BJ (cell line): ENCODE measurements around the gene FERMT1. TPM values are rescaled to one million over a fixed set of nuclear protein-coding genes. Genes with fewer than 3 reads are reported as not detected.

Experiments used
- CTCF ChIA-PET: fragments of 350-600 bp; formaldehyde crosslinking; extraction: SDS; loops from one replicate; lab custom pipeline; 2021; ENCODE audit warnings: antibody characterized with exemption, inconsistent platforms; lab: Yijun Ruan, JAX
- POLR2A ChIA-PET: fragments of 300-600 bp; sonication (Branson Sonifier 250); formaldehyde crosslinking; extraction: SDS; loops from one replicate; lab custom pipeline; 2021; ENCODE audit warnings: antibody characterized with exemption; lab: Charles Lee
- DNase-seq: peaks from one replicate; pipeline ENCODE4 v3.0.0-alpha.2; 2011; ENCODE audit warnings: low read depth
- H3K27me3 ChIP-seq: 2 replicates; pipeline ENCODE4 v1.6.0; 2011; ENCODE audit warnings: low read length; ENCODE audit not compliant: control insufficient read depth, insufficient read depth
- H3K36me3 ChIP-seq: 2 replicates; pipeline ENCODE4 v1.5.1; 2011; ENCODE audit warnings: low read length; ENCODE audit not compliant: control insufficient read depth, insufficient read depth
- H3K4me3 ChIP-seq: 2 replicates; pipeline ENCODE4 v1.5.1; 2011; ENCODE audit warnings: low read depth, mild to moderate bottlenecking, control low read depth, low read length
- CTCF ChIP-seq: IDR thresholded peaks from 2 replicates; pipeline ENCODE4 v1.5.1; 2011; ENCODE audit warnings: low read depth, mild to moderate bottlenecking, control low read depth, inconsistent platforms, low read length, moderate library complexity; ENCODE audit not compliant: insufficient read depth
- polyA plus RNA-seq: library from polyadenylated mRNA; depleted of rRNA; stranded (reverse); fragments of >200 nt; gene quantifications from 2 replicates; pipeline ENCODE4 v1.2.3, GENCODE V29; 2011

Gene FERMT1
- polyA plus RNA-seq, 1 experiment, result 1.1 TPM

- CTCF ChIA-PET, result no interaction called here
- POLR2A ChIA-PET, result no interaction called here
- TF ChIP-seq CTCF, result no peak
- no peak overlapping the region for H3K4me3 ChIP-seq
- DNase-seq, result no peak
- H3K27me3 ChIP-seq, result no peaks in the 10 kb centered on the region
- peaks cover 14% of the 10 kb centered on the region for H3K36me3 ChIP-seq
These were observed 78.7 kb downstream of the FERMT1 start for GRCh38 chr20:6044115-6044514.

- peaks cover 16% of the 10 kb centered on the region for H3K36me3 ChIP-seq
- H3K27me3 ChIP-seq, result no peaks in the 10 kb centered on the region
- ChIA-PET POLR2A (no interaction called here), CTCF (no interaction called here)
- H3K4me3 ChIP-seq, result no peak overlapping the region
- no peak for DNase-seq
- TF ChIP-seq CTCF, result no peak
These were observed 81.0 kb downstream of the FERMT1 start for GRCh38 chr20:6041808-6042265.

- ChIA-PET POLR2A (no interaction called here), CTCF (no interaction called here)
- Histone ChIP-seq H3K4me3 (no peak overlapping the region), H3K36me3 (peaks cover 17% of the 10 kb centered on the region), H3K27me3 (no peaks in the 10 kb centered on the region)
- TF ChIP-seq CTCF, result no peak
- DNase-seq, result no peak
These were observed 81.6 kb downstream of the FERMT1 start for GRCh38 chr20:6040958-6041807.

GRCh38 chr20:6040540-6040939, 82.3 kb downstream of the FERMT1 start:
- CTCF ChIA-PET, result no interaction called here
- DNase-seq, result no peak
- no peak overlapping the region for H3K4me3 ChIP-seq
- H3K36me3 ChIP-seq, result peaks cover 17% of the 10 kb centered on the region
- no peak for TF ChIP-seq CTCF
- H3K27me3 ChIP-seq, result no peaks in the 10 kb centered on the region
- POLR2A ChIA-PET, result no interaction called here

GRCh38 chr20:6039766-6040165, 83.1 kb downstream of the FERMT1 start:
- CTCF ChIA-PET, result interaction anchor here (0.9 kb wide), 1 partner anchor 17 kb away, joined by 3 read pairs; no protein-coding TSS in a partner anchor
- TF ChIP-seq CTCF, result no peak

More at GRCh38 chr20:6039766-6040165, 83.1 kb downstream of the FERMT1 start:
- Histone ChIP-seq H3K36me3 (peaks cover 17% of the 10 kb centered on the region), H3K27me3 (no peaks in the 10 kb centered on the region), H3K4me3 (no peak overlapping the region)
- DNase-seq, result no peak
- POLR2A ChIA-PET, result no interaction called here
